HG03108 (cell line): ENCODE results near the gene CD22.

Experiments used
- ATAC-seq: cut with Tn5 transposase; IDR thresholded peaks from one replicate; pipeline ENCODE4 v1.9.1; 2021; ENCODE audit warnings: moderate library complexity; ENCODE audit not compliant: unreplicated experiment

CD22 gene

DNA sequence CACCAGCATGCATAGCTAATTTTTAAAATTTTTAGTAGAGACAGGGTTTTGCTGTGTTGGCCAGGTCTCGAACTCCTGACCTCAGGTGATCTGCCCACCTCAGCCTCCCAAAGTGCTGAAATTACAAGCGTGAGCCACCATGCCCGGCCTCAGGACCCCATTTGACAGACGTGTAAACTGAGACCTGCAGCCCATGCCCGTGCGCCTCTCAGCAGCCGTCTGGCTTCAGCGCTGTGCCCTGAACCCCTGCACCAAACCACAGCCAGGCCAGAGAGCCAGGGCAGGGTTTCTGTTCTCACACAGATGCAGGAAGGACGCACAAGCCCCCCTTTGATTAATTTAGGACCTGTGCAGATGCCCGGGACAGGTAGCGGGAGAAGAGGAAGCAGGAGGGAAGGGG, 11.4 kb downstream of the CD22 start:
- no peak for ATAC-seq

DNA sequence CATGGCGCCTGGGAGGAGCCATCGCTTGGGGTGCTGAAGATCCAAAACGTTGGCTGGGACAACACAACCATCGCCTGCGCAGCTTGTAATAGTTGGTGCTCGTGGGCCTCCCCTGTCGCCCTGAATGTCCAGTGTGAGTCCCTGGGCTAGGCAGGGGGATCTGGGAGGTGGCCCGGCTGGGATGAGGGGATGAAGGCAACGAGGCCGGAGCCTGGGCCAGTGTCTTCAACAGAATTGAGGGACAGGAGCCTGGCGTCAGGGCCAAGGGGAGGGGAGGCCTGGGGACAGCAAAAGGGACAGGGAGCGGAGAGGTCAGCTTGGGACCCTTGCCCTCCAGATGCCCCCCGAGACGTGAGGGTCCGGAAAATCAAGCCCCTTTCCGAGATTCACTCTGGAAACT, 12.0 kb downstream of the CD22 start:
- ATAC-seq: no peak

DNA sequence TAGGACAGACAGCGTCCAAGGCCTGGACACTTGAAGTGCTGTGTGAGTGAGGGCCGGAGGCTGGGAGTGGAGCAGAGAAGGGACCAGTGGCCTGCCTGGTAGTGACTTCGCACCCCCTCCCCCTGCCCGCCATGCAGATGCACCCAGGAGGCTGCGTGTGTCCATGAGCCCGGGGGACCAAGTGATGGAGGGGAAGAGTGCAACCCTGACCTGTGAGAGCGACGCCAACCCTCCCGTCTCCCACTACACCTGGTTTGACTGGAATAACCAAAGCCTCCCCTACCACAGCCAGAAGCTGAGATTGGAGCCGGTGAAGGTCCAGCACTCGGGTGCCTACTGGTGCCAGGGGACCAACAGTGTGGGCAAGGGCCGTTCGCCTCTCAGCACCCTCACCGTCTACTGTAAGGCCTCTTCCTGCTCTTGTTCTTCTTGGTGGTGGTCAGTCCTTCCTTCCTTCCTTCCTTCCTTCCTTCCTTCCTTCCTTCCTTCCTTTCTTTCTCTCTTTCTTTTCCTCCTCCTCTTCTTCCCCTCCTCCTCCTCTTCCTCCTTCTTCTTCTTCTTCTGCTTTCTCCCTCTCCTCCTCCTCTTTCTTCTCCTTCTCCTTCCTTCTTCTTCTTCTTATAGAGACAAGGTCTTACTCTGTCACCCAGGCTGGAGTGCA, 12.7 kb downstream of the CD22 start:
- no peak for ATAC-seq

DNA sequence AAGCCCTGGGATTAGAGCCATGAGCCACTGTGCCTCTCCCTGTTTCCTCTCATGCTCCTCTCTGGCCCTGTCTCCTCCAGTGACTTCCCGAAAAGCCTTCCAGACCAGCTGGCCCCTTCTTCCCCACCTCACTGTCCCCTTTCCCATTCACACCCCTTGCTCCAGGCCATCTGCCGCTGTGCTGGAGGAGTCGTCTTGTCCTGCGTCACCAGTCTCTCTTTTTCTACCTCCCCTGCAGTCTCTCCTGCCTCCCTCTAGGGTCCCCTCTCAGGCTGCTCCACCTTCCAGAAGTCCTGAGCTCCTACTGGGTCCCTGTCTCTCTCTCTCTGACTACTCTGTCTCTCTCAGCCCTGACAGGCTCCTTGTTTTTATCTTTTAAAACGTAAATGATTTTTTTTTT, 13.4 kb downstream of the CD22 start:
- no peak for ATAC-seq

DNA sequence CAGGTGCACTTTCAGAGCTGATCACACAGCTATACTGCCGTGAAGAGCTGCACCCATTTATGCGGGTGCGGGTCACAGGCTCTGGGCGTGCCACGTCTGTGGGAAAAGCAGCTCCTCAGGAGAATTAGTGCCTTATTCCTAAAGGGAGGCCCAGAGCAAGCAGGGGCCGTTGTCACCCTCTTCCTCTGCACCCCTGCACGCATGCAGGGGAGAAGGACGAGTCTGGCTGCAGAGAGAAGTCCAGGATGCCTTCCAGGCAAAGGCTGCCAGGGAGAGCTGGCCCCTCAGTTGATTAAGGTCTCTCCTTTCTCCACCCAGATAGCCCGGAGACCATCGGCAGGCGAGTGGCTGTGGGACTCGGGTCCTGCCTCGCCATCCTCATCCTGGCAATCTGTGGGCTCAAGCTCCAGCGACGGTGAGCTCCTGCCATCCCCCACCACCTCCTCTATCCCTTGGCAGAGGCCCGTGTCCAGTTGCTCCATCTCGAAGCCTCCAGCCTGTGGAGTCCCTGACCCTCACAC, 15.6 kb downstream of the CD22 start:
- no peak for ATAC-seq

DNA sequence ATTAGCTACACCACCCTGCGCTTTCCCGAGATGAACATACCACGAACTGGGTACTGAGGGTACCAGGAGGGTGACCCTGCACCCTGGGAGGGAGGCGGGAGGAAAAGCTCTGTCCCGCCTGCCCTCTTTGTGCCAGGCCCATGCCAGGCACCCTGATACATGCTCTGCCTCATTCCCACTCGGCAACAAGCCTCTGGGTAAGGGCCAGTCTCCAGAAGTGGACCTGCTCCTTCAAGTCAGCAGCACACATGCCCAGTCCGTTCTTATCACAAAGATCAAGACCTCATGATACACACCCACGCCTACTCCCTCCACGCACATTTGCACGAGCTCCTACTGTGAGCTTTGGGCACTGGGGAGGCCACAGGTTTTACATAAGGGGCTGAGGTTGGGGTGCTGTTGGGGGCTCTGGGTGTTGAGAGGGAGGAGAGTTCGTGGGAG, 16.7 kb downstream of the CD22 start:
- ATAC-seq: no peak

DNA sequence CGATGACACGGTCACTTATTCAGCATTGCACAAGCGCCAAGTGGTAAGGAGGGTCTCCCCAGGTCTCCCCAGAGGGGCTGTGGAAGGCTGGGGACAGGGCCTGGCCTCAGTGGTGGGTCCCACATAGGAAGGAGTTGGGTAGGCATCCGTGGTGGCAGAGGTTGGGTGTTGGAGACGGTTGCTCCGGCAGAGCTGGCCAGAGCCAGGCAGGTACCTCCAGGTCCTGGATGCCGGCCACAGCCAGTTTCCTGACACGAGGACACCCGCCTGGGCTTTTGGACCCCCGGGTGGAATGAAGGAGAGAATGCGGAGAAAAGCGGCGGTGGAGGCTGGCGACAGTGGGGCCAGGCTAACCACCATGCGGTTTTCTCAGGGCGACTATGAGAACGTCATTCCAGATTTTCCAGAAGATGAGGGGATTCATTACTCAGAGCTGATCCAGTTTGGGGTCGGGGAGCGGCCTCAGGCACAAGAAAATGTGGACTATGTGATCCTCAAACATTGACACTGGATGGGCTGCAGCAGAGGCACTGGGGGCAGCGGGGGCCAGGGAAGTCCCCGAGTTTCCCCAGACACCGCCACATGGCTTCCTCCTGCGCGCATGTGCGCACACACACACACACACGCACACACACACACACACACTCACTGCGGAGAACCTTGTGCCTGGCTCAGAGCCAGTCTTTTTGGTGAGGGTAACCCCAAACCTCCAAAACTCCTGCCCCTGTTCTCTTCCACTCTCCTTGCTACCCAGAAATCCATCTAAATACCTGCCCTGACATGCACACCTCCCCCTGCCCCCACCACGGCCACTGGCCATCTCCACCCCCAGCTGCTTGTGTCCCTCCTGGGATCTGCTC, 17.4 kb downstream of the CD22 start:
- ATAC-seq: peak; percentile 26

DNA sequence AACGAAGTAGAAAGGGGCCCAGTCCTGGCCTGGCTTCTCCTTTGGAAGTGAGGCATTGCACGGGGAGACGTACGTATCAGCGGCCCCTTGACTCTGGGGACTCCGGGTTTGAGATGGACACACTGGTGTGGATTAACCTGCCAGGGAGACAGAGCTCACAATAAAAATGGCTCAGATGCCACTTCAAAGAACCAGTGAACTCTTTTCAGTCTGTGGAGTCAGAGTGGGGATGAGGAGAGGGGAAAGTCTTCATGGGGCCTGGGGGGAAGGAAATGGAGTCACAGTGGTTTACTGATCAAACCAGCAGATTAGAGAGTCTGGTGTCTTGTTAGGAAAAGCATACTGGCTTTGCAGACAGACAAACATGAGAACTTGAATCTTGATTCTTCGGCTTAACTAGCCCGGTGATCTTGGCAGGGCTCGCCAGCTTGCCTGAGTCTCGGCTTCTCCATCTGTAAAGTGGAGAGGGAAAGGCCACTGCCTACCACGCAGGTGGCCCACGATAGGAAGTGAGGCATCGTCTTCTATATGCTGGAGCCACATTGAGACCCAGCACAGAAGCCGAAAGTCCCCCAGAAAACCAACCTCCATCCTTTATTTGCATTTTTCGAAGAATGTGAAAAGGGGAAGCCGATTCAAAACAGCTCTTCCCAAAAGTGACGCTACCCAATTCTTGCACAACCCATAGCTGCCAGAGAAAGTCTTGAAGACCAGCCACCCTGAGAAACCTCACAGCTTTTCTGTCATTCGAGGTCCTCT, 18.4 kb downstream of the CD22 start, which contains the start of gene FFAR1:
TSS of gene FFAR1 (plus strand) at position 732 of the 759 bp plus-strand sequence. CDS start 3,650 bp downstream, outside the sequence.
- ATAC-seq: peak; percentile 57

DNA sequence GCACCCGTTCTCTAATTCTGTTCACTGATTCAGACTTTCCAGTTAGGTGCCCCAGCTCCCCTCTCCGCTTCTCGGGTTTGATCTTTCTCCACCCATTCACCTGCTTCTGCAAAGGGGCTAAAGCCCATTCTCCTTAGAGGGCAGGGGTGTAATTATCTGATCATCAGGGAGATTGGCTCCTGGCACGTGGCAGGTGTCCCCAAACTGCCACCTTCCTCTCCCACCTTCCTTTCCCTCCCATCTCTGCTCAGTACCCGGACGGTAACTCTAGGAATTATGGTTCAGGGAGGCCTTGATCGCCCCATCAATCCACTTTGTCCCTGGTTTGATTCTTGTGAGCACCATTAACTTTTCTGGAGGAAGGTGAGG, 18.9 kb downstream of the CD22 start:
- no peak for ATAC-seq

DNA sequence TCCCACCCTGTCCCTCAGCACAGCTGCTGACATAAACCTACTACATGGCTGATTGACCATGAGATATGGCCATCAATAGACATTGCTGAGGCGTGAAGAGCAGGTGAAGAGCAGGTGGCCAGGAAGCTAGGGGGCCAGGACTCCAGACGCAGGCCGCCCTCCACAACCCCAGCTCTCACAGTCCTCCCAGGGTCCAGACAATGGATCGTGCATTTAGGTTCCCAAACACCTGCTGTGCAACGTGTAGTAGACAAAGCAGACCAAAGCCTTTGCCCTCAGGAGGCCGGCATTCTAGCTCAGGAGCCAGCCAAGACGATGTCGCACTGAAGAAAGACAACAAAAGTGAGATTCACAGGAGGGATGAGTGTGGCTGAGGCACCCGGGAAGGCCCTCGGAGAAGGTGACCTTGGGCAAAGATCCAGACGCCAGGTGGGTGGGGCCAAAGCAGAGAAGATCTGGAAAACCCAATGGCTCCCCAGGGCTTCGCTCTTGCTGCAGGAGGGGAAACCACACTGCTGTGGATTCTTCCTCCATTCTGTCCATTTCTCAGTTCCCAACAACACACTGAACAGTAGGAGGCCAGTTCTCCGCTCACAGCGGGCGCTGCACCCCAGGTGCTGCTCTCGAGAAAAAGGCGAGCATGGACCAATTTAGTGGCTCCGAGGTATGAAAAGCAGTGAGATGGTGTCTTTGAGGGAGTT, 20.1 kb downstream of the CD22 start:
- no peak for ATAC-seq

DNA sequence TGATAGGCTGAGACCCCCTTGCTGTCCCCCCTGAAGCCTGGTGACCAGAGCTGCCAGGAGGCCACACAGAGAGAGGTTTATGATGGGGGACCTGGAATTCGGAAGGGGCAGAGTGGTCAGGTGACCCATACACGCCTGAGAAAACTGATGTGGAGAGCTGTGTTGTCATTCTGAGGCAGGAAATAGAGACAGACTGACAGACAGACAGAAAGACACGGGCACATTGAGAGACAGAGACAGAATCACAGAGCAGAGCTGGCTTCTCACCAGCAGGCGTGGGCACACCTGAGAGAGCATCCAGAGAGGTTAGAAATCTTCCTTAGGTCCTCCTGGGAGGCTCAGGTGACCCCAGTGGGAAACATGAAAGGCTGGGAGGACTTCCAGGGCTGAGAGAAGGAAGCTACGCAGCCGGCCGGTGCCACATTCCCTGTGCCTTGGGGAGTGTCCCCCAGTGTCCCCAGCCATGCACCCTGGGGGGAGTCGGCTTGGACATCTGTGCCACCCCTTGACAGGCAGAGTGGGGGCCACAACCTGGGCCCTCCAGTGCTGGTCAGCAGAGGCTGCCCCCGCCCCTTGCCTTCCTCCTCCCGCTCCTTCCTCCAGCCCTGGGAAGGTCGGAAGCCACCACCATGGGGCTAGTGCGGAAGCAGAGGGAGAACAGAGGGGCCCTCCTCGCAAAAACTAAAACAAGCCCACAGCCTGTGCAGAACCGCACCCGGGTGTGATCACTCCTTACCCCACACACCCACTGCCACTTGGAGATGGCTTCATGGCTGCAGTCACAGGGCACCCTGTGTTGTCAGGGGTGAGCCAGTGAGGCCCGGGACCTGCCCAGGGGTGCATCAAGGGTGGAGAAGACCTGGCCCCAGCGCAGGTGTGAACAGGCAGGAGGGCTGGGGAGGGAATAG, 20.9 kb downstream of the CD22 start:
- no peak for ATAC-seq

DNA sequence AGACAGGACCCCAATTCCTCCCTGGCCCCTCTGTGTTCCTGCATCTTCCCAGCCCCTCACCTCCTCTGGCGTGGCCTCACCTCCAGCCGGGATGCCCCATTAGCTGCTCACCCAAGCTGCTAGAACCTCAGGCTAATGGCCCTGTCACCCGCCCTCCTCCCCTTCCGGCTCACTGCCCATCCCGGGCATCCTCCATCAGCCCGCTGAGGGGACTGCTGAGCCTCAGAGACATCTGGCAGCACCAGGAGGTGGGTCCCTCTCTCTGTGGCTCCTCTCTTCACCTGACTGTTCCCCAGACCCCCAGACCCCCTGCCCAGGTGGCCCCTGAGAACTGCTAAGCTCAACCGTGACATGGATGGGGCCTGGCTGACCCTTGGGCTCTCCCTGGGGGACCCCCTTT, 21.6 kb downstream of the CD22 start:
- no peak for ATAC-seq

DNA sequence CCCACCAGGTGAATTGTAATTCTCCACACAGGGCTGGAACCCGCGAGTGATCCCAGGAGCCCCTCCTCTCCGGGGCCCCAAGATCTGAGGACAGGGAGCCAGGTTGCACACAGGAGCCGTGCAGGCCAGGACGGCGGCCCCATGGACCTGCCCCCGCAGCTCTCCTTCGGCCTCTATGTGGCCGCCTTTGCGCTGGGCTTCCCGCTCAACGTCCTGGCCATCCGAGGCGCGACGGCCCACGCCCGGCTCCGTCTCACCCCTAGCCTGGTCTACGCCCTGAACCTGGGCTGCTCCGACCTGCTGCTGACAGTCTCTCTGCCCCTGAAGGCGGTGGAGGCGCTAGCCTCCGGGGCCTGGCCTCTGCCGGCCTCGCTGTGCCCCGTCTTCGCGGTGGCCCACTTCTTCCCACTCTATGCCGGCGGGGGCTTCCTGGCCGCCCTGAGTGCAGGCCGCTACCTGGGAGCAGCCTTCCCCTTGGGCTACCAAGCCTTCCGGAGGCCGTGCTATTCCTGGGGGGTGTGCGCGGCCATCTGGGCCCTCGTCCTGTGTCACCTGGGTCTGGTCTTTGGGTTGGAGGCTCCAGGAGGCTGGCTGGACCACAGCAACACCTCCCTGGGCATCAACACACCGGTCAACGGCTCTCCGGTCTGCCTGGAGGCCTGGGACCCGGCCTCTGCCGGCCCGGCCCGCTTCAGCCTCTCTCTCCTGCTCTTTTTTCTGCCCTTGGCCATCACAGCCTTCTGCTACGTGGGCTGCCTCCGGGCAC, 22.6 kb downstream of the CD22 start:
- ATAC-seq: no peak

DNA sequence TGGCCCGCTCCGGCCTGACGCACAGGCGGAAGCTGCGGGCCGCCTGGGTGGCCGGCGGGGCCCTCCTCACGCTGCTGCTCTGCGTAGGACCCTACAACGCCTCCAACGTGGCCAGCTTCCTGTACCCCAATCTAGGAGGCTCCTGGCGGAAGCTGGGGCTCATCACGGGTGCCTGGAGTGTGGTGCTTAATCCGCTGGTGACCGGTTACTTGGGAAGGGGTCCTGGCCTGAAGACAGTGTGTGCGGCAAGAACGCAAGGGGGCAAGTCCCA, 23.1 kb downstream of the CD22 start:
- ATAC-seq: no peak

DNA sequence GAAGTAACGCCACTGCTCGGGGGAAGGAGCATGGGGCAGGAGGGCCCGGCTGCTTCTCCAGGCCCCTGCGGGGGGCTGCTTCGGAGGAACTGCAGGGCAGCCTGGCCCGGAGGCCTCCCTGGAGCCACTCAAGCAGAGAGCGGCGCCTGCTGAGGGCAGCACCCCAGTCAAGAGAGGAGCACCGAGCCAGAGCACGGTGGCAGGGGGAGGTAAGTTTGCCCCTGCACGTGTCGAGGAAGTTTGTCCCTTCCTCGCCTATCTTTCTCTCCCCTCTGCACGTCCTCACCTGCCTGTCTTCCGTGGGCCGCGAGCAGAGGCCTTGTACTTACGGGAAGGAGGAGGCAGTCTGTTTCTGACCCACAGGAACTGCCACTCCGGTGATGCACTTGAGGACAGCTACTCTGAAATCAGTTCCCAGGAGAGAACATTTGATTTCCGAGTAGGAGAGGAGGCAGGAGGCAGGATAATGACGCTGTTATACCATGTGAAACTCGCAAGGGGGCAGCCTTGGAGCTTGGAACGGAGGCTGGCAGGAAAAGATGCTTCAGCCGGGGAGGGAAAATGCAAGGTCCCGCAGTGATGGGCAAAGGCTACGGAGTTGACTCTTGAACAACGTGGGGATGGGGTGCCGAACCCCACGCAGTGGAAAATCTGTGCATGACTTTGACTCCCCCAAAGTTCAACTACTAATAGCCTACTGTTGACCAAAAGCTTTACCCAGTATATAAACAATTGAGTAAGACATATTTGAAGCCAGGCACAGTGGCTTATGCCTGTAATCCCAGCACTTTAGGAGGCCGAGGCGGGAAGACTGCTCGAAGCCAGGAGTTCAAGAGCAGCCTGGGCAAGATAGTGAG, 23.7 kb downstream of the CD22 start:
- ATAC-seq: no peak

DNA sequence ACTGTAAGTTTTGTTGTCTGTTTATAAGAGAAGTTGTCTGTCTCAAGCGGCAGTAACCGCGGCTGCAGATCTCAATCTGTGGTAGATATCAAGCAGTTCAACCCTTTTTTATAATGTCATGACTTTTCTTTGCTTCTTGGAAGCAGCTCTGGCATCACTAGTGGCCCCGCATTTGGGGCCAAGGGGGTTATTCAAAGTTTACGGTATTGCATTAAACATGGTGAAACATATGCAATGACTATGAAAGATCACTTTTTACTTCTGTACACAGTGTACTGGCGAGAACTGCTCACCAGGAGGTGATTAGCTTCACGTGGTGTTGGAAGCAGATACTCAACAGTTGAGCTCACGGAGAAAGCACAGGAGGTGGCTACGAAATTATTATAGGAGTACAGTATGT, 24.6 kb downstream of the CD22 start:
- ATAC-seq: no peak

DNA sequence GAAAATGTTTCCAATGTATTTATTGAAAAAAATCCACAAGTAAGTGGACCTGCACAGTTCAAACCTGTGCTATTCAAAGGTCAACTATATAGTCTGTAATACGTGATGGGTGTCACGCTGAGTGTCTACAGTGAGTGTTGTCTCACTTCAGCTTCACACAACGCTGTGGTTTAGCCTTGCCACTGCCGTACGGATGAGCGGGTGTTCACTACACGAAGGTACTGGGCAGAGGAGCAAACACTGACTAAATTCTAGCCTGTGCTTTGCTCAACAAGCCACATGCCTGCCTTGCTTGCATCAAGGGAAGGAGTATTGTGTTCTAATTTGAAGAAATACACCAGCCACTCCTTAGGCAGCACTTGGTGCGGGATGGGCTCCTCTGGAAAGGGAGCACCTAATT, 25.9 kb downstream of the CD22 start:
- ATAC-seq: no peak

DNA sequence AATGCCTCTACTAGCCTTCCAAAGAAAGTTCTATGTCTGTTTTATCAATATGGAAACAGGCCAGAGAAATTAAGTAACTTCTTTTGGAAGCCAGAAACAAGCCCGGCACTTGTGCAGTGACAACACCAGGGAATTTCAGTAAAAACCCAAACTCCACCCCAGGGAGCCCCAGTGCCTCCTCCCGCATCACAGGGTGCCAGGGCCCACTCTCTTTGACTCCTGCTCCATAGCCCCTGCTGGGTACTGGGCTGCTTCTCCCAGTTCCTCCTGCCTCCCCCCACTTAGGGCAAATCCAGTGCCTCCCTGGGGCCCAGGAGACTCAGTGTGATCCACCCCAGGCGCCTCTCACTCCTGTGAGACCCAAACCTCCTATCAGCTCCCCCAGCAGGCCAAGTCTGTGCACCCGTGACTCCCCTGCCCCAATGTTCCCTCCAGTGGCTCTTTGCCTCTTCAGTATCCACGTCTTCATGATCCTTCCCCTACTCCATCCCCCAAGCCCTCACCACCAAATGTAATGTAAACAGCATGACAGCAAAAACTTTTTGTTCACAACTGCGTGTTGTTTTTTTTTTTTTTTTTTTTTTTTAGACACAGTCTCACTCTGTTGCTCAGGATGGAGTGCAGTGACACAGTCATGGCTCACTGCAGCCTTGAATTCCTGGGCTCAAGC, 26.9 kb downstream of the CD22 start:
- ATAC-seq: no peak
